Activated B cell treated with CpG ODN at 0.5 μM for 24 hours (primary cell): Measurements from ENCODE around the gene AADACL4. TPM values are rescaled to one million over a fixed set of nuclear protein-coding genes. Genes with fewer than 3 reads are reported as not detected.

Experiments
- ATAC-seq: fragments of 200-7000 bp; cut with Tn5 transposase; one replicate; pipeline ENCODE4 v1.10.0; 2021; ENCODE audit warnings: low read depth, mild to moderate bottlenecking, moderate library complexity
- CTCF ChIA-PET: fragments of 350-600 bp; sonication (Branson Sonifier 250); formaldehyde crosslinking; loops from one replicate; lab custom pipeline; 2021; ENCODE audit warnings: antibody characterized with exemption; lab: Charles Lee
- POLR2A ChIA-PET: fragments of 350-600 bp; sonication (Branson Sonifier 250); formaldehyde crosslinking; loops from one replicate; lab custom pipeline; 2021; ENCODE audit warnings: antibody characterized with exemption; lab: Charles Lee
- DNase-seq: peaks from one replicate; pipeline ENCODE4 v3.0.0; 2022
- H3K27ac Mint-ChIP-seq: one replicate; pipeline ENCODE4 v1.8.0; 2020; ENCODE audit warnings: mixed read lengths
- H3K27me3 Mint-ChIP-seq: one replicate; pipeline ENCODE4 v1.8.0; 2021; ENCODE audit warnings: mixed read lengths
- H3K36me3 Mint-ChIP-seq: one replicate; pipeline ENCODE4 v1.8.0; 2021; ENCODE audit warnings: low read depth, mixed read lengths
- H3K4me1 Mint-ChIP-seq: one replicate; pipeline ENCODE4 v1.8.0; 2021; ENCODE audit warnings: mixed read lengths
- H3K4me3 Mint-ChIP-seq: one replicate; pipeline ENCODE4 v1.8.0; 2020; ENCODE audit warnings: mild to moderate bottlenecking, mixed read lengths
- H3K9me3 Mint-ChIP-seq: one replicate; pipeline ENCODE4 v1.8.0; 2020; ENCODE audit warnings: mixed read lengths
- CTCF ChIP-seq: fragments of 200-600 bp; IDR thresholded peaks from one replicate; pipeline ENCODE4 v1.8.0; 2022; ENCODE audit warnings: antibody characterized with exemption, mild to moderate bottlenecking
- intact Hi-C: fragments of 100-400 bp; cut with micrococcal nuclease; formaldehyde crosslinking; loops from one replicate; pipeline ENCODE4 v1.15.1; 2024
- total RNA-seq: library from RNA; stranded (reverse); gene quantifications from 2 replicates; pipeline ENCODE4 v1.2.3, GENCODE V29; 2022

Gene AADACL4
- total RNA-seq, 1 donor from 2014 or later, result not detected

DNA sequence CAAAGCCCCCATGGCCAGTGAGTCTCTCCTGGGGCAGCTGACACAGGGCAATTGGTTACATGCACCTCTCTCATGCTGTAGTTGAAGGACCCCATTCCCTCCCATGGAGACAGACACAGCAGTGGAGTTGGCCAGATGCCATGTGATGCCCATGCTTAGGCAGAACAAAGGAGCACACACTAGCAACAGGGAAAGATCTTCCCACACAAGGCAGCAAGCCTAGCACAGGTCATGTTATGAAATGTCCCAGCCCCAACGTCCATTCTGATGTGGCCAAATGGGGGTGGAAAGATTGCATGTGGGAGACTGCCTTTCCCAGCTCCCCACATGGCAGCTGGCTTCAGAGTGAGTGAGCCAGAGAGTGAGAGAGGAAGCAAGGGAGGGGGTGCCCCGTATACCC lies 34.5 kb downstream of the AADACL4 start:
- intact Hi-C loops, result no loop called here
- peaks cover 11% of the 10 kb centered on the region for H3K9me3 Mint-ChIP-seq
- H3K4me1 Mint-ChIP-seq, result no peaks in the 10 kb centered on the region
- H3K4me3 Mint-ChIP-seq, result no peak overlapping the region
- DNase-seq, result no peak
- H3K36me3 Mint-ChIP-seq, result no peaks in the 10 kb centered on the region
- no peak for ATAC-seq
- ChIA-PET POLR2A (no interaction called here), CTCF (no interaction called here)
- H3K27ac Mint-ChIP-seq, result no peak overlapping the region
- H3K27me3 Mint-ChIP-seq, result peaks cover 31% of the 10 kb centered on the region
- TF ChIP-seq CTCF, result no peak

GRCh38 chr1:12678820-12679219 lies 34.9 kb downstream of the AADACL4 start:
- Mint-ChIP-seq H3K36me3 (no peaks in the 10 kb centered on the region), H3K4me3 (no peak overlapping the region), H3K9me3 (peaks cover 11% of the 10 kb centered on the region), H3K27me3 (peaks cover 31% of the 10 kb centered on the region), H3K4me1 (no peaks in the 10 kb centered on the region), H3K27ac (no peak overlapping the region)
- ATAC-seq (no peak), DNase-seq (no peak)
- CTCF ChIA-PET, result no interaction called here
- POLR2A ChIA-PET, result no interaction called here
- intact Hi-C loops, result no loop called here
- no peak for TF ChIP-seq CTCF

GRCh38 chr1:12690156-12690555 lies 46.3 kb downstream of the AADACL4 start:
- intact Hi-C loops, result no loop called here
- Mint-ChIP-seq H3K4me1 (no peaks in the 10 kb centered on the region), H3K4me3 (no peak overlapping the region), H3K27me3 (peaks cover 8% of the 10 kb centered on the region), H3K9me3 (no peaks in the 10 kb centered on the region), H3K36me3 (no peaks in the 10 kb centered on the region), H3K27ac (no peak overlapping the region)
- no peak for ATAC-seq
- ChIA-PET CTCF (no interaction called here), POLR2A (no interaction called here)
- DNase-seq, result no peak
- no peak for TF ChIP-seq CTCF

- DNase-seq (no peak), ATAC-seq (no peak)
- Mint-ChIP-seq H3K27ac (no peak overlapping the region), H3K4me1 (no peaks in the 10 kb centered on the region), H3K27me3 (peaks cover 11% of the 10 kb centered on the region), H3K4me3 (no peak overlapping the region), H3K36me3 (no peaks in the 10 kb centered on the region), H3K9me3 (no peaks in the 10 kb centered on the region)
- no peak for TF ChIP-seq CTCF
- intact Hi-C loops, result no loop called here
- POLR2A ChIA-PET, result no interaction called here
- CTCF ChIA-PET, result no interaction called here
Observed at GRCh38 chr1:12692967-12693782, 49.3 kb downstream of the AADACL4 start.

- no peak for ATAC-seq
- TF ChIP-seq CTCF, result no peak
- Mint-ChIP-seq H3K36me3 (no peaks in the 10 kb centered on the region), H3K9me3 (peaks cover 4% of the 10 kb centered on the region), H3K4me3 (no peak overlapping the region), H3K27ac (no peak overlapping the region), H3K4me1 (no peaks in the 10 kb centered on the region), H3K27me3 (peaks cover 24% of the 10 kb centered on the region)
- ChIA-PET CTCF (no interaction called here), POLR2A (no interaction called here)
- DNase-seq, result no peak
- intact Hi-C loops, result no loop called here
Observed at GRCh38 chr1:12696658-12697057, 52.8 kb downstream of the AADACL4 start.
